ENCODE data around the gene EEF2KMT. TPM values are rescaled to one million over a fixed set of nuclear protein-coding genes. Genes with fewer than 3 reads are reported as not detected.

EEF2KMT gene
- total and polyA plus RNA-seq, 2 of the 13 experiments (the other 11 are each of a cell fraction or from before 2014, with no cell fraction given): 10.7 to 26.9 TPM

GRCh38 chr16:5042574-5043171 lies 54.9 kb downstream of the EEF2KMT start (continued):
- TF ChIP-seq LRRFIP1 (CRISPR knock-in tag; conservative IDR thresholded peaks at IDR 0.05) (no peak), ZMYM4 (CRISPR knock-in tag; IDR thresholded peaks at IDR 0.05) (0 out of 2 replicates have a peak, but pooled peaks have one; percentile 23), CREM (IDR thresholded peaks at IDR 0.05) (peak; percentile 47; the same call in 1 of the 2 replicates), CREM (CRISPR knock-in tag; IDR thresholded peaks at IDR 0.05) (no peak), MED8 (CRISPR knock-in tag; IDR thresholded peaks at IDR 0.05; ENCODE audit: insufficient replicate concordance) (no peak), SOX13 (IDR thresholded peaks at IDR 0.05) (no peak), SOX13 (CRISPR knock-in tag; conservative IDR thresholded peaks at IDR 0.05 in 1 of 2, IDR thresholded peaks at IDR 0.05 in 1 of 2) (peak in 1 of 2 experiments; percentile 4; a peak in 1 of 4 replicates), TCF7L2 (IDR thresholded peaks at IDR 0.05; ENCODE audit: low read depth, low read length) (no peak), FLYWCH1 (CRISPR knock-in tag; IDR thresholded peaks at IDR 0.05) (no peak), SMC3 (IDR thresholded peaks at IDR 0.05; ENCODE audit: low read length) (peak; percentile 85), ZSCAN29 (CRISPR knock-in tag; conservative IDR thresholded peaks at IDR 0.05) (0 out of 2 replicates have a peak, but pooled peaks have one; percentile 34), MAZ (IDR thresholded peaks at IDR 0.05; ENCODE audit: borderline replicate concordance, low read depth, low read length) (peak; percentile 43; the same call in 1 of the 2 replicates), MAZ (CRISPR knock-in tag; IDR thresholded peaks at IDR 0.05; ENCODE audit: low read depth) (no peak), ARNTL (CRISPR knock-in tag; IDR thresholded peaks at IDR 0.05) (0 out of 2 replicates have a peak, but pooled peaks have one; percentile 24), GATAD2A (CRISPR knock-in tag; IDR thresholded peaks at IDR 0.05) (peak; percentile 19; the same call in 1 of the 2 replicates), ZNF550 (CRISPR knock-in tag; IDR thresholded peaks at IDR 0.05; ENCODE audit: borderline replicate concordance) (0 out of 2 replicates have a peak, but pooled peaks have one; percentile 38), HNF4A (CRISPR knock-in tag; IDR thresholded peaks at IDR 0.05) (peak; percentile 23; the same call in 1 of the 2 replicates), ARNT2 (CRISPR knock-in tag; IDR thresholded peaks at IDR 0.05; ENCODE audit: low read depth) (no peak), HMGXB4 (CRISPR knock-in tag; IDR thresholded peaks at IDR 0.05; ENCODE audit: borderline replicate concordance in 1 of 2, low read depth in 1 of 2) (peak in 1 of 2 experiments; percentile 52; a peak in 2 of 4 replicates), HNF1B (CRISPR knock-in tag; IDR thresholded peaks at IDR 0.05) (0 out of 2 replicates have a peak, but pooled peaks have one; percentile 55), CHD4 (IDR thresholded peaks at IDR 0.05; ENCODE audit: borderline replicate concordance, low read length) (no peak), ZKSCAN8 (CRISPR knock-in tag; IDR thresholded peaks at IDR 0.05; ENCODE audit: borderline replicate concordance) (0 out of 2 replicates have a peak, but pooled peaks have one; percentile 33), ZNF83 (CRISPR knock-in tag; IDR thresholded peaks at IDR 0.05; ENCODE audit: borderline replicate concordance) (0 out of 2 replicates have a peak, but pooled peaks have one; percentile 34), XRCC5 (optimal IDR thresholded peaks at IDR 0.05; ENCODE audit: low read length) (peak; percentile 61), ZSCAN20 (CRISPR knock-in tag; IDR thresholded peaks at IDR 0.05; ENCODE audit: borderline replicate concordance) (0 out of 2 replicates have a peak, but pooled peaks have one; percentile 37)
